WTC11 (cell line): ENCODE results near the gene KCNC4. TPM values are rescaled to one million over a fixed set of nuclear protein-coding genes. Genes with fewer than 3 reads are reported as not detected.

Experiments used
- ATAC-seq: fragments of 200-7000 bp; cut with Tn5 transposase; 2 replicates; pipeline ENCODE4 v1.10.0; 2021; ENCODE audit warnings: mild to moderate bottlenecking, moderate library complexity
- CTCF ChIA-PET: fragments of 300-600 bp; sonication (Branson Sonifier 250); formaldehyde crosslinking; loops from one replicate; lab custom pipeline; 2021; ENCODE audit warnings: antibody characterized with exemption; lab: Charles Lee
- POLR2A ChIA-PET: fragments of 350-600 bp; sonication (Branson Sonifier 250); formaldehyde crosslinking; loops from one replicate; lab custom pipeline; 2021; ENCODE audit warnings: antibody characterized with exemption; lab: Charles Lee
- DNase-seq: peaks from one replicate; pipeline ENCODE4 v3.0.0; 2021; ENCODE audit warnings: low spot score
- H3K27ac Mint-ChIP-seq: 2 replicates; pipeline ENCODE4 v1.8.0; 2021; ENCODE audit warnings: mixed read lengths
- H3K27me3 Mint-ChIP-seq: 2 replicates; pipeline ENCODE4 v1.8.0; 2021; ENCODE audit warnings: low read depth, mild to moderate bottlenecking, moderate library complexity, mixed read lengths
- H3K36me3 Mint-ChIP-seq: 2 replicates; pipeline ENCODE4 v1.8.0; 2021; ENCODE audit warnings: mixed read lengths
- H3K4me1 Mint-ChIP-seq: 2 replicates; pipeline ENCODE4 v1.8.0; 2022; ENCODE audit warnings: mixed read lengths
- H3K4me3 Mint-ChIP-seq: 2 replicates; pipeline ENCODE4 v1.8.0; 2021; ENCODE audit warnings: mild to moderate bottlenecking, moderate library complexity, mixed read lengths
- H3K9me3 Mint-ChIP-seq: 2 replicates; pipeline ENCODE4 v1.8.0; 2021; ENCODE audit warnings: mixed read lengths
- CREB1 ChIP-seq: sonication (generic); formaldehyde crosslinking; IDR thresholded peaks from 2 replicates; pipeline ENCODE4 v1.8.0; 2023; ENCODE audit warnings: mild to moderate bottlenecking, missing genetic modification reagents
- CTCF ChIP-seq: fragments of 200-600 bp; IDR thresholded peaks from 2 replicates; pipeline ENCODE4 v1.8.0; 2022; ENCODE audit warnings: antibody characterized with exemption
- ELF4 ChIP-seq: sonication (generic); formaldehyde crosslinking; IDR thresholded peaks from 2 replicates; pipeline ENCODE4 v1.8.1; 2022; ENCODE audit warnings: low read depth, mild to moderate bottlenecking, moderate library complexity, missing genetic modification reagents
- FOXK1 ChIP-seq: sonication (generic); formaldehyde crosslinking; IDR thresholded peaks from 2 replicates; pipeline ENCODE4 v1.8.0; 2022; ENCODE audit warnings: mild to moderate bottlenecking, moderate library complexity, missing genetic modification reagents
- FOXP1 ChIP-seq: sonication (generic); formaldehyde crosslinking; IDR thresholded peaks from 2 replicates; pipeline ENCODE4 v1.8.0; 2022; ENCODE audit warnings: missing genetic modification reagents, mild to moderate bottlenecking, moderate library complexity, borderline replicate concordance
- HMGA2 ChIP-seq: fragments of 250-450 bp; sonication (Bioruptor Pico); IDR thresholded peaks from 2 replicates; pipeline ENCODE4 v1.4.0; 2021; ENCODE audit warnings: mild to moderate bottlenecking, moderate library complexity
- HMGXB4 ChIP-seq: sonication (generic); formaldehyde crosslinking; IDR thresholded peaks from 2 replicates; pipeline ENCODE4 v1.8.1; 2023; ENCODE audit warnings: mild to moderate bottlenecking, moderate library complexity, missing genetic modification reagents
- IRF2 ChIP-seq: sonication (generic); formaldehyde crosslinking; IDR thresholded peaks from 2 replicates; pipeline ENCODE4 v1.8.0; 2022; ENCODE audit warnings: low read depth, missing genetic modification reagents, borderline replicate concordance
- JAZF1 ChIP-seq: fragments of 250-450 bp; sonication (Bioruptor Pico); IDR thresholded peaks from 2 replicates; pipeline ENCODE4 v1.9.0; 2021; ENCODE audit warnings: moderate library complexity, mild to moderate bottlenecking, inconsistent platforms
- JUN ChIP-seq: sonication (generic); formaldehyde crosslinking; IDR thresholded peaks from 2 replicates; pipeline ENCODE4 v1.8.0; 2023; ENCODE audit warnings: mild to moderate bottlenecking, missing genetic modification reagents
- MYBL2 ChIP-seq: sonication (generic); formaldehyde crosslinking; IDR thresholded peaks from 2 replicates; pipeline ENCODE4 v1.8.1; 2023; ENCODE audit warnings: mild to moderate bottlenecking, moderate library complexity, missing genetic modification reagents
- NFYB ChIP-seq: sonication (generic); formaldehyde crosslinking; conservative IDR thresholded peaks from 2 replicates; pipeline ENCODE4 v1.8.0; 2022; ENCODE audit warnings: low read depth, missing genetic modification reagents
- OVOL2 ChIP-seq: fragments of 250-450 bp; sonication (Bioruptor Pico); IDR thresholded peaks from 2 replicates; pipeline ENCODE4 v1.9.0; 2021; ENCODE audit warnings: mild to moderate bottlenecking, borderline replicate concordance
- PRRX2 ChIP-seq: fragments of 250-450 bp; sonication (Bioruptor Pico); IDR thresholded peaks from 2 replicates; pipeline ENCODE4 v1.8.0; 2021; ENCODE audit warnings: mild to moderate bottlenecking
- RELA ChIP-seq: sonication (generic); formaldehyde crosslinking; IDR thresholded peaks from 2 replicates; pipeline ENCODE4 v1.8.1; 2022; ENCODE audit warnings: missing genetic modification reagents, mild to moderate bottlenecking, borderline replicate concordance
- SMAD3 ChIP-seq: sonication (generic); formaldehyde crosslinking; IDR thresholded peaks from 2 replicates; pipeline ENCODE4 v1.8.0; 2022; ENCODE audit warnings: missing genetic modification reagents, mild to moderate bottlenecking, borderline replicate concordance
- TCF7 ChIP-seq: sonication (generic); formaldehyde crosslinking; IDR thresholded peaks from 2 replicates; pipeline ENCODE4 v1.8.0; 2022; ENCODE audit warnings: mild to moderate bottlenecking, low read depth, missing genetic modification reagents, moderate library complexity
- ZMAT4 ChIP-seq: fragments of 250-450 bp; sonication (Bioruptor Pico); IDR thresholded peaks from 2 replicates; pipeline ENCODE4 v1.9.0; 2021; ENCODE audit warnings: mild to moderate bottlenecking
- ZNF121 ChIP-seq: sonication (generic); formaldehyde crosslinking; IDR thresholded peaks from 2 replicates; pipeline ENCODE4 v1.8.0; 2023; ENCODE audit warnings: missing genetic modification reagents
- ZNF219 ChIP-seq: sonication (generic); formaldehyde crosslinking; IDR thresholded peaks from 2 replicates; pipeline ENCODE4 v1.8.0; 2023; ENCODE audit warnings: missing genetic modification reagents, mild to moderate bottlenecking, borderline replicate concordance
- ZNF263 ChIP-seq: sonication (generic); formaldehyde crosslinking; IDR thresholded peaks from 2 replicates; pipeline ENCODE4 v1.8.1; 2022; ENCODE audit warnings: low read depth, mild to moderate bottlenecking, moderate library complexity, missing genetic modification reagents
- ZNF317 ChIP-seq: sonication (generic); formaldehyde crosslinking; IDR thresholded peaks from 2 replicates; pipeline ENCODE4 v1.8.1; 2023; ENCODE audit warnings: low read depth, mild to moderate bottlenecking, moderate library complexity, missing genetic modification reagents, borderline replicate concordance
- ZNF396 ChIP-seq: fragments of 250-450 bp; sonication (Bioruptor Pico); IDR thresholded peaks from 2 replicates; pipeline ENCODE4 v1.8.0; 2021; ENCODE audit warnings: mild to moderate bottlenecking, moderate library complexity, borderline replicate concordance
- ZNF671 ChIP-seq: fragments of 250-450 bp; sonication (Bioruptor Pico); IDR thresholded peaks from 2 replicates; pipeline ENCODE4 v1.8.0; 2021; ENCODE audit warnings: mild to moderate bottlenecking
- total RNA-seq: library from RNA; stranded (reverse); gene quantifications from 3 replicates; pipeline ENCODE4 v1.2.3, GENCODE V29; 2021
- TF ChIP-seq, protein P1 (sequence below): sonication (generic); formaldehyde crosslinking; conservative IDR thresholded peaks from 2 replicates; pipeline ENCODE4 v1.8.1; 2022; ENCODE audit warnings: mild to moderate bottlenecking, missing genetic modification reagents
- TF ChIP-seq, protein P2 (sequence below): sonication (generic); formaldehyde crosslinking; IDR thresholded peaks from 2 replicates; pipeline ENCODE4 v1.8.0; 2022; ENCODE audit warnings: mild to moderate bottlenecking, missing genetic modification reagents
- TF ChIP-seq, protein P3 (sequence below): sonication (generic); formaldehyde crosslinking; IDR thresholded peaks from 2 replicates; pipeline ENCODE4 v1.8.1; 2023; ENCODE audit warnings: mild to moderate bottlenecking, missing genetic modification reagents, borderline replicate concordance

The KCNC4 gene
- total RNA-seq, 1 experiment from 2014 or later = 19.9 TPM

DNA sequence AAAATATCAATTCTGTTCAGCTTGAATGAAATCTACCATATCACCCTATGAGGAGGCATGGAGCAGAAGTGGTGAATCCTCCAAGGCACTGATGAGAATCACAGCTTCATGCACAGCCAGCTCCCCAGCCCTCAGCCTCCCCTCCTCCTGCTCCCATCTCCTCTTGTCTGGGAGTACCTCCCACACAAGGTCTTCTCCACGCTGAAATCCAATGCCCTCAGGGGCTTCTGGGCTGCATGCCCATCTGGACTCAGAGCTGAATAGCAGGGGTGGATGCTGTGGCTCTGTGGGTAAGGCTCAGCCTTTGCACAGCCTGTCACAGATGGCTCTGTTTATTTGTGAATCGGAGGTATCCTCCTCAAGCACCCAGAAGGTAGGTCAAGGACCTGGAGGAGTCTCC lies 48.6 kb downstream of the KCNC4 start:
- no peak overlapping the region for H3K27ac Mint-ChIP-seq
- no peak overlapping the region for H3K4me3 Mint-ChIP-seq
- H3K36me3 Mint-ChIP-seq = no peaks in the 10 kb centered on the region
- DNase-seq = no peak
- H3K27me3 Mint-ChIP-seq = peaks cover 20% of the 10 kb centered on the region
- H3K4me1 Mint-ChIP-seq = peaks cover 17% of the 10 kb centered on the region; the same call in 1 of the 2 replicates
- POLR2A ChIA-PET = no interaction called here
- CTCF ChIA-PET = interaction anchor here (1.2 to 1.6 kb wide), 4 partner anchors 27 to 56 kb away, joined by 3 to 5 read pairs (median 3); no protein-coding TSS in a partner anchor
- H3K9me3 Mint-ChIP-seq = no peaks in the 10 kb centered on the region
- no peak for ATAC-seq
- no peak for TF ChIP-seq ZNF396
- no peak for TF ChIP-seq ELF4 (CRISPR knock-in tag)
- no peak for TF ChIP-seq ZNF317 (CRISPR knock-in tag)
- no peak for TF ChIP-seq FOXK1 (CRISPR knock-in tag)
- TF ChIP-seq FOXP1 (CRISPR knock-in tag) = no peak
- no peak for TF ChIP-seq ZNF219 (CRISPR knock-in tag)
- TF ChIP-seq PRRX2 (CRISPR knock-in tag) = no peak
- no peak for TF ChIP-seq JAZF1 (CRISPR knock-in tag)
- TF ChIP-seq OVOL2 (CRISPR knock-in tag) = no peak
- TF ChIP-seq, protein P1, sequence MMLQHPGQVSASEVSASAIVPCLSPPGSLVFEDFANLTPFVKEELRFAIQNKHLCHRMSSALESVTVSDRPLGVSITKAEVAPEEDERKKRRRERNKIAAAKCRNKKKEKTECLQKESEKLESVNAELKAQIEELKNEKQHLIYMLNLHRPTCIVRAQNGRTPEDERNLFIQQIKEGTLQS (CRISPR knock-in tag) = no peak
- TF ChIP-seq CTCF = no peak
- no peak for TF ChIP-seq HMGXB4 (CRISPR knock-in tag)
- no peak for TF ChIP-seq HMGA2 (CRISPR knock-in tag)
- TF ChIP-seq ZMAT4 (CRISPR knock-in tag) = no peak
- no peak for TF ChIP-seq ZNF263 (CRISPR knock-in tag)
- no peak for TF ChIP-seq RELA (CRISPR knock-in tag)
- no peak for TF ChIP-seq MYBL2 (CRISPR knock-in tag)
- no peak for TF ChIP-seq NFYB (CRISPR knock-in tag)

- peaks cover 20% of the 10 kb centered on the region for H3K27me3 Mint-ChIP-seq
- ATAC-seq (no peak), DNase-seq (no peak)
- no peaks in the 10 kb centered on the region for H3K36me3 Mint-ChIP-seq
- POLR2A ChIA-PET = no interaction called here
- CTCF ChIA-PET = interaction anchor here (1.2 kb wide), 1 partner anchor 28 kb away, joined by 3 read pairs; no protein-coding TSS in a partner anchor
- peaks cover 17% of the 10 kb centered on the region; the same call in 1 of the 2 replicates for H3K4me1 Mint-ChIP-seq
- no peak overlapping the region for H3K4me3 Mint-ChIP-seq
- no peak overlapping the region for H3K27ac Mint-ChIP-seq
- no peaks in the 10 kb centered on the region for H3K9me3 Mint-ChIP-seq
- TF ChIP-seq SMAD3 (CRISPR knock-in tag) (no peak), FOXK1 (CRISPR knock-in tag) (no peak), JUN (no peak), ZNF671 (no peak), ZNF121 (no peak), CTCF (no peak), OVOL2 (CRISPR knock-in tag) (no peak), TCF7 (CRISPR knock-in tag) (no peak), CREB1 (CRISPR knock-in tag) (no peak), IRF2 (no peak)
- TF ChIP-seq, protein P2, sequence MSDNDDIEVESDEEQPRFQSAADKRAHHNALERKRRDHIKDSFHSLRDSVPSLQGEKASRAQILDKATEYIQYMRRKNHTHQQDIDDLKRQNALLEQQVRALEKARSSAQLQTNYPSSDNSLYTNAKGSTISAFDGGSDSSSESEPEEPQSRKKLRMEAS = no peak
- TF ChIP-seq, protein P3, sequence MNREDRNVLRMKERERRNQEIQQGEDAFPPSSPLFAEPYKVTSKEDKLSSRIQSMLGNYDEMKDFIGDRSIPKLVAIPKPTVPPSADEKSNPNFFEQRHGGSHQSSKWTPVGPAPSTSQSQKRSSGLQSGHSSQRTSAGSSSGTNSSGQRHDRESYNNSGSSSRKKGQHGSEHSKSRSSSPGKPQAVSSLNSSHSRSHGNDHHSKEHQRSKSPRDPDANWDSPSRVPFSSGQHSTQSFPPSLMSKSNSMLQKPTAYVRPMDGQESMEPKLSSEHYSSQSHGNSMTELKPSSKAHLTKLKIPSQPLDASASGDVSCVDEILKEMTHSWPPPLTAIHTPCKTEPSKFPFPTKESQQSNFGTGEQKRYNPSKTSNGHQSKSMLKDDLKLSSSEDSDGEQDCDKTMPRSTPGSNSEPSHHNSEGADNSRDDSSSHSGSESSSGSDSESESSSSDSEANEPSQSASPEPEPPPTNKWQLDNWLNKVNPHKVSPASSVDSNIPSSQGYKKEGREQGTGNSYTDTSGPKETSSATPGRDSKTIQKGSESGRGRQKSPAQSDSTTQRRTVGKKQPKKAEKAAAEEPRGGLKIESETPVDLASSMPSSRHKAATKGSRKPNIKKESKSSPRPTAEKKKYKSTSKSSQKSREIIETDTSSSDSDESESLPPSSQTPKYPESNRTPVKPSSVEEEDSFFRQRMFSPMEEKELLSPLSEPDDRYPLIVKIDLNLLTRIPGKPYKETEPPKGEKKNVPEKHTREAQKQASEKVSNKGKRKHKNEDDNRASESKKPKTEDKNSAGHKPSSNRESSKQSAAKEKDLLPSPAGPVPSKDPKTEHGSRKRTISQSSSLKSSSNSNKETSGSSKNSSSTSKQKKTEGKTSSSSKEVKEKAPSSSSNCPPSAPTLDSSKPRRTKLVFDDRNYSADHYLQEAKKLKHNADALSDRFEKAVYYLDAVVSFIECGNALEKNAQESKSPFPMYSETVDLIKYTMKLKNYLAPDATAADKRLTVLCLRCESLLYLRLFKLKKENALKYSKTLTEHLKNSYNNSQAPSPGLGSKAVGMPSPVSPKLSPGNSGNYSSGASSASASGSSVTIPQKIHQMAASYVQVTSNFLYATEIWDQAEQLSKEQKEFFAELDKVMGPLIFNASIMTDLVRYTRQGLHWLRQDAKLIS (CRISPR knock-in tag) = no peak
Measured at GRCh38 chr1:110259770-110260169, 49.7 kb downstream of the KCNC4 start.
